T-helper 1 cell treated with Interleukin-12 subunit alpha and Interleukin-12 subunit beta and Interleukin-4 antibody, amounts not matched to agents 30 ng/mL and 1 ng/mL, for 36 hours (primary cell): ENCODE measurements around the gene CAPZA1. TPM values are rescaled to one million over a fixed set of nuclear protein-coding genes. Genes with fewer than 3 reads are reported as not detected.

Source experiments
- intact Hi-C: fragments of 100-400 bp; cut with micrococcal nuclease; formaldehyde crosslinking; loops from one replicate; pipeline ENCODE4 v1.15.1; 2024
- total RNA-seq: library from RNA; stranded (reverse); gene quantifications from 2 replicates; pipeline ENCODE4 v1.2.3, GENCODE V29; 2022

CAPZA1 gene
- total RNA-seq, 1 donor from 2014 or later: 249 TPM

DNA sequence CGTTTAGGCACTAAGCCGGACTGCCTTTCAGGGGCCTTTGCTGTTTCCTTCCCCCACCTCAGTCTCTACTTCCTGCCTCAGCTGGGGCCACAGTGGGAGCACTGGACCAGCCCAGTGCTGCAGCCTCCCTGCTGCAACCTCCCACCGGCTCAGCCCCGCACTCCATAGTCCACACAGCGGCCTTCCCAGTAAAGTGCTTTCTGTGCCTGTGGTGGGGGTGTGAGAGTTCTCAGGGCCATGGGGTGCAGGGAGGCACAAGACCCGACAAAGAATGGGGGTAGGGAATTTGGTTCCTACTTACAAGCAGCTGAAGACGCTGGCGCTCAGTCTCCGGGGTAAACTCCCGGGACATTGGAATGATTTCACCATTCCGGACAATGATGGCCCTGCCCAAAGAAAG is 92.0 kb downstream of the CAPZA1 start:
- intact Hi-C loops: loop anchor here (10.0 kb wide), 1 partner anchor 333 kb away; no protein-coding TSS in a partner anchor

DNA sequence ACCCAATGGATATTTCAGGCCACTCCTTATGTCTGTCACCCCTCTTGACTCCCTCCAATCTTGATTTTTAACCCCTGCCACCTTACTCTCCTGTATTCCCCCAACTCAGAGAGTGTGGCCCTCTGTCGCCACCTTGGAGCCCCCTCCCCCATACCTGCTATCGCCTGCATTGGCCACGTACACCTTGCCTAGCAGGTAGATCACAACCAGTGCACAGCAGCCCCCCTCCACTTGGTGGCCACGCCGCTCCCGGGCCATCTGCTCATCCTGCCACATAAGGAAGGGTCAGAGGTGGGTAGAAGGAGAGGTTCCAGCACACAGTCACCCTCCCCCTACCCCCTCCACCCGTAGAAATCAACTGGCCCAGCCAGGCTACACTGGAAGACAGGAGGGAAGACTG is 92.6 kb downstream of the CAPZA1 start:
- intact Hi-C loops: loop anchor here (10.0 kb wide), 1 partner anchor 333 kb away; no protein-coding TSS in a partner anchor

DNA sequence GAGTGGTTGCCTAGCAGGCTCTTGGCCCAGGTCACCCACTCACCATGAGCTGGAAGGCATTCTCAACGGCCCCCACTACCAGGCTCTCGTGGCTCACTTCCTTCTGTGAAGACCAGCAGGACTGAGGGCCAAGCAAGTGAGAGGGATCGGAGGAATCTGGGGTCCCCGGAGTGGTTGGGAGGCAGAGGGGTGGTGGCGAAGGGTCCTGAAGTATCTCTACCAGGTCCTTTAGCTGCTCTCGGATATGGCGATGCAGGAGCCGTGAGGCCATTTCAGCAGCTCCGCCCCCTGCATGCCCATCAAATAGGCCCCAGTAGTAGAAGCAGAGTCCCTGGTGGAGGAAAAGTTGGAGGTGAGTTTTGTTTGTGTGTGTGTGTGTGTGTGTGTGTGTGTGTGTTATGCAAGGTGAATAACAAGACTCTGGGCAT is 93.1 kb downstream of the CAPZA1 start:
- intact Hi-C loops: loop anchor here (10.0 kb wide), 1 partner anchor 332 kb away; no protein-coding TSS in a partner anchor

DNA sequence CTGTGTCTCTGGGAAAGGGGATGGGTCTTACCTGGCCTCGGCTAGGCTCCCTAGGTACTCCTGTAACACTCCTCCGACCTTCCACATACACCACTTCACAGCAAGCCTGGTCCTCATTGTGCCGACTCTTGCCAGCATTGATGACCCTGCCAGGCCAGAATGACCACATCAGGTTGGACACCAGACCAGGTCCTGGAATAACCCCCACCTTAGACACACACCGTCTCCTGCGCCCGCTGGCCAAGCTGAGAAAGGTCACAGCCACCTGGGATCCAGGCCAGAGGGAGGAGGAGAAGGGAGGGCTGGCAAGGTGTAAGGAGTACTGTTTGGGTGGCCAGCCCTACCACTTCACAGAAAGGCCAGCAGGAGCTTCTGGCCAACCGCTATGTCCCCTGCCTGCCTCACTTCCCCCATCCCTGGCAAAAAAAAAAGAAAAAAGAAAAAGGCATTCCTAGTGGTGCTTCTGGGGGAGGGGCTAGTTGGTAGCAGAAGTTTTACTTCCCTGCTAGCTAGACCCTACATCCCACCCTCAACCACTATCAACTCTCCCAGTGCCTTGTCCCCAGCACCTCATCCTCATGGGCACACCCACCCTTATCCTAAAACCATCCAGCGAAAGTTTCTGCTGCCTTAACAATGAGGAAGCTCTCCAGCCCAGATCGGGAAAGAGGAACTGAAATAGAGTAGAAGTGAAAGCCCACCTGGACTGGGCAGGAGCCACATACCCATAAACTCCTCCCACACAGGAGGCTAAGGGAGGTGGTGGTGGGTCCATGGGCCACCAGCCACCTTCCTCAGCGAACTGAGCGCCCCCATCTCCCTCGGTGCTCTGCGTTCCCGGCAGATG is 94.1 kb downstream of the CAPZA1 start:
- intact Hi-C loops: loop anchor here (2.0 to 10.0 kb wide), 4 partner anchors 13 to 1957 kb away; partner anchors contain the start of gene DENND2C

DNA sequence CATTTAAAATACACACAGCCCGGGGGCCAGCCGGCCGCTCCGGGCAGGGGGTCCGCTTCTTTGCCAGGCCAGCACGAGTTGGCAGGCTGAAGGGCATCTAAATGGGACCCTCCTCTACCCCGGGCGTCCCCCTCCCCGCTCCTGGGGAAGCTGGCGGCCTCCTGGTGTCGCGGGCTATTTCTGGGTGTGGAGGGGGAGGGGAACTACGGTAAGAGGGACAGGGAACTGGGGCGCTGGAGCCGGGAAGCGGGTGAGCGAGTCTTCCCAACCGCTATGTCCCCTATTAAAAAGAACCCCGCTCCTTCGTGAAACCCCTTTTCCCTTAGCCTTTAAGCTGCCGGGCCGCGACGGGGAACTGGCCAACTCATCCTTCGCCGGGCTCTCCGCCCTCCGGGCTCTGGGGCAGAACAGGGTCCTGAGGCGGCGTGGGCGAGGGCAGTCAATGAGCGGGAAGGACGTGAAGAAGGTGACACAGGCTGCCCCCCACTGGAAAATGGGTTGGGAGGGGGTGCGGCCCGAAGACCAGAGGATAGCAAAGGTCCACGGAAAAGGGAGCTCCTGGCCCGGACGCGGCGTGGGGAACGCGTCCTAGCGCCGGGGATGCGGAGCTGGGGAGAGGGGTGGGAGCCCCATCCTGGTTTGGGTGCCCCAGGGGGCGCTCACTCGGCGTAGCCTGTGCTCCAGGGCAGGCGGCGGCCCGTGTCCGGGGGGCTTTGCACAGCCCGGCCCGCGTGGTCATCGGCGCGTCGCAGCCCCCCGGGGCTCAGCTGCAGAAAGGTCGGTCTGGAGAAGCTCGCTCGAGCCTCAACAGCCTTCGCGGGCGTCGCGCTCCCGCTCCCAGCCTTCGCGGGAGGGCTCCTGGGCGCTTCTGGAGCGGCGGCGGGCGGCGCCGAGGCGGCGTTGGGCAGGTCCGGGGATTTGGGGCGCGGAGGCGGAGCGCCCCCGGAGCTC is 95.0 kb downstream of the CAPZA1 start:
- intact Hi-C loops: loop anchor here (1.0 to 10.0 kb wide), 18 partner anchors 7 to 1956 kb away; partner anchors contain the start of genes AP4B1, BCAS2, CAPZA1 and CTTNBP2NL

DNA sequence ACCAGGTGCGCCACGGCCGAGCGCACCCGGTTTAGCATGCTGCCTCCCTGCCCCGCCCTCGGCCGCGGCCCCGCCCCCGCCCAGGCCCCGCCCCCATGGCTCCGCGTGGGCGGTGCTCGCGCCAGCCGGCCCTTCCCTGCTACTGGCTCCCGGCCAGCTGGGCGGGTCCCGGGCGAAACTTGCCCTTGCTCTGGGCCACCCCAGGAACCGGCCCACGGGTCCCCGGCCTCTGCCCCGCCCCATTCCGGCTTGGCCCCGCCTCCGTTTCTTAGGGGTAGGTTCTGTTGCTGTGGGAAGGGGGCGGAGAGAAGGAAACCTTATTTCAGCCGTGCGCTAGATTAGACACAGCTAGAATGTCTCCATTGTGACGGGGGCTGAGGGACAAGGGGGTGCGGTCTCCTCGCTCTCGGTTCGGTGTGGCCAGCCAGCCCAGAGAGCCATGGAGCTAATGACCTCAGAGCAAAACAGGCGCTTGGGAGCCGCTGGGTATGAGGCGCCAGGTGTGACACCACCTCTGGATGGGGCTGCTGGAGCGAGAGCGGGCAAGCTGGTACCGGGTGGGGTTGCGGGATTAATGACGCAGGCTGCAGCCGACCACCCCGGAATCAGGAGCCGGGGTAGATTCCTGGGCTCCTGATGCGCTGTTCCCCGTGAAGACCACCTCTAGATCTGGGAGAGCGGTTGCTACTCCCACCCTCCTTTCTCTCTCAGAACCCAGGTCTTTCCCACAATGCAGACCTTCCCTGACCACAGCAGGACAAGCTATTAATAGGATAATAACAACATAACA is 95.8 kb downstream of the CAPZA1 start, which contains the start of gene PPM1J:
Gene PPM1J, minus strand, starts transcription at position 69 of the 790 bp plus-strand sequence. Its CDS starts 31 bp downstream, at position 38.
- intact Hi-C loops: loop anchor here (1.0 to 10.0 kb wide), 24 partner anchors 8 to 1955 kb away; partner anchors contain the start of genes AP4B1, BCAS2, CAPZA1 and CTTNBP2NL

DNA sequence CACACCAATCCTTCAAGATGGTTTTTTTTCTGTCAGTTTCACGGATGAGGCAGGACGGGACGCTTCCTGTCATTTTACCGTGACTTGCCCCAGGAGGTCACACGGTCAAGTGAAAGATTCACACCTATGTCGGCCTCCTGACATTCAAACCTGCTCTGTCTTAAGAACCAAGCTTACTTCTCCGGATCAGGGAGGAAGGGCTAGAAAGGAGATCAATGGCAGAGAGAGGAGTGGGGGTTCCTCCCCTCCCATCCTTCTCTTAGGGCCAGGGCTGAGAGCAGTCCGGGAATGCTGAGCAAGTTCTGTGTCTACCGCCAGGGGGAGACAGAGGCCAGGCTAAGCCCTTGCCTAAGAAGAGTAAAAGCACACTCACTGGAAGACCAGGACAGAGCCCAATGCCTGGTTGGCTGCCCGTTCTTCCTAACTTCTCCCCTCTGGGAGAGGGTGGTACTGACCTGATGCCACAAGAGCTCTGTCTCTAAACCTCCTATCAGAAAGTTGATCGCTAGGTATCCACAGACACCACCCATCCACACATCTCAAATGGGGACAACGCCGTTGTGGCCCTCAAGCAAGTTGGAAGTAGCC is 96.6 kb downstream of the CAPZA1 start:
- intact Hi-C loops: loop anchor here (1.0 to 10.0 kb wide), 11 partner anchors 88 to 1866 kb away; partner anchors contain the start of genes BCAS2, HIPK1, LRIG2 and PHTF1

DNA sequence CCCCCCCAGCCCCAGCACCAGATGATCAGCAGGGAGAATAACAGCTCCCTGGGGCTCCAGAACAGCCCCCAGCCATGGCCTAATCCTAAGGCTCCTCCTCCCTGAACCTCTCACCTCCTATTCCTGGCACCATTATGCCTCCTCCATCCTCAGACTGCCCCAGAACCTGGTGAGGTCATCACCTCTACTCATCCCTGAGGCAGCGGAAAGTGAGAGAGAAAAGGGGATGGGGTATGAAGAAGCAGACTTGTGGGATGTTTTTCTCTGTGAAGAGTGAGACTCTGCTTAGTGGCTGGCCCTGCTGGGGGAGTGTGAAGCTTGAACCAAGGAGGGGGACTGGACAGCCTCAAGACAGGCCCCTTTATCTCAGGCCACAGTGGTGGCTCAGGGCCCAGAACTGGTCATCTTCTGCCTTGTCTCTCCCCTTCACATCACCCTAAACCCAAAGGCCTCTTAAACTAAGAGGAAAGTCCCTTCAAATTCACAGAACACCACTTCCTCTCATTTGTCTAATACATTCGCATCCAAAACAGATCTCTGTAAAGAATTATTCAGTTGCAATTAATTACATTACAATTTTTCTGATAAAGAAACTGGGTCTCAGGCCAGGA is 97.7 kb downstream of the CAPZA1 start:
- intact Hi-C loops: loop anchor here (2.0 to 10.0 kb wide), 8 partner anchors 187 to 1865 kb away; partner anchors contain the start of genes BCAS2, HIPK1, LRIG2 and PHTF1

DNA sequence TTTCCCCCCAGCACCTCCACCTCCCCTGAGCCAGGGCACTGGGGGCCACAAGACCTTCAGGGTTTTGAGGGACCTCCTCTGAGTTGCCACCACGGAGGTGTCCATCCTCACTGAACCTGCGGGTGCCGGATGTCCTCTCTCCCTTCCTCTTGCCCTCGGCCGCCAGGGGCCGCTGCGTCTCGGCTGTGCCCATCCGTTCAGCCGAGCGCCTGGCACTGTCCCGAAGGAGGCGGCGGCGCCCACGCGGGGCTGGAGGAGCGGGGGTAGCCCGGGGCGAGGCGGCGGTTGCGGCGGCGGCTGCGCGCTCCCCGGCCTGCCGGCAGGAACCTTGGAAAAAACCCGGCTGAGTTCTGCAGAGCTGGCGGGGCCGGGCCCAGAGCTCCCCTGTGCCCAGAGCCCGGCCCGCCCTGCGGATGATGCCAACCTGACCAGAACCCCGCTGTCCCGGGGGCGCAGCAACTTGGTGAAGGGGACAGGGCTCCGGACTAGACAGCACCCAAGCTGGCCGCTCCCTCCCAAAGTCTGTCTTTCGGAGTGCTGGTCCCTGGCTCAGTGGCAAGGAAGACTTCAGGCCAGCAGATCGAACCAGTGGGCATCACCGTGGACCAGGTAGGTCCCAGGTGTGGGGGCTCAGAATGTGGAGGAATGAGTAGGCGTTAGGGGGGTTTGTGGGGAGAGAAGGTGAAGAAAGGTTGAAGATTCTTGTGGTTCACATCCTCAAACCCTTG is 99.2 kb downstream of the CAPZA1 start:
- intact Hi-C loops: loop anchor here (1.0 to 10.0 kb wide), 6 partner anchors 162 to 1863 kb away; partner anchors contain the start of genes BCAS2, HIPK1, PHTF1 and TRIM33

DNA sequence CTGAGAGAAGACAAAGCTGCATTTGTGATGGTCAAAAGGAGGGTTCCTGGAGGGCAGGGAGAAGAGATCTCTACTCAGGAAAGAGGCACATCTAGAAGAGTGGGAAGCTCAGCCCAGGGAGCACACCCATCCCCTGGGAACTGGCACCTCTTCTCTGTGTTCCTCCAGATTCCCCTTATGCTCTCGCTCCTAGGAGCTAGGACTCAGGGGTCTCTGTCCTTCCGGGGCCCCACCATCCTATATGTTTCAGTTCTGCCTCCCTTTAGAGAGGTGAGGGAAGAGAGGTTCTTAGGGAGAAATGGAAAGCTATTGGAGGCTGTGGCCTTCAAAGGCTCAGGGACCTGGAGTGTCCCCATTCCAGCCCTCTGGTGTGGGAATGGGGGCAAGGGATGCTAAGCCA is 100.1 kb downstream of the CAPZA1 start:
- intact Hi-C loops: loop anchor here (5.0 to 10.0 kb wide), 5 partner anchors 325 to 1863 kb away; partner anchors contain the start of genes BCAS2, HIPK1, PHTF1 and TRIM33

DNA sequence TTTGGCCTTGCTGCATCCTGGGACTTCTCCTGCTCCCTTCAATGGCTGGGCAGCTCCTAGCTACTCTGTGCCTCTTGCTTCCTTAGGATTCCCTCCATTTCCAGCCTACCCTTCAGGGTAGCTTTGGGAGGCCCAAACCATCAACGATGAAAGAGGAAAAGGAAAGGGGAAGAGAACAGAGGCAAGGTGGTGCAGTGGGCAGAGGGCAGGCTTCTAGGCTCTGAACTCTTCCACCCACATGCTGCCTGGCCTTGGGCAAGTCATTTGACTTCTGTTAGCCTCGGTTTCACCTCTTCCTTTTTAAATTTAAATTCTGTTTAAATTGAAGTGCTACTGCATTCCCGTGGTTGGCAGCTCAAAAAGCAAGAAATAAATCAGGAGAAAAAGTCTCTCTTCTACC is 101.2 kb downstream of the CAPZA1 start:
- intact Hi-C loops: no loop called here

Other genes with a start within 250 kb of the CAPZA1 start
- 3.1 and 5.5 TPM in 2 replicates for gene CTTNBP2NL, start 223.6 kb upstream of the CAPZA1 start, total RNA-seq
- gene WNT2B, start 110.9 kb upstream of the CAPZA1 start, total RNA-seq: 0.24 and 0.27 TPM in 2 replicates
- gene ST7L, start 691 bp upstream of the CAPZA1 start, total RNA-seq: 11.8 and 13.2 TPM in 2 replicates
- gene MOV10, start 54.8 kb downstream of the CAPZA1 start, total RNA-seq: 128 and 134 TPM in 2 replicates
- gene RHOC, start 87.3 kb downstream of the CAPZA1 start, total RNA-seq: 101 and 103 TPM in 2 replicates
- 0.10 TPM in 1 of 2 replicates, not detected in the other for gene PPM1J, start 95.5 kb downstream of the CAPZA1 start, total RNA-seq